Muscle of leg (tissue), 11 donors: ENCODE data around the gene OAS1. TPM values are rescaled to one million over a fixed set of nuclear protein-coding genes. Genes with fewer than 3 reads are reported as not detected.
A peak's percentile ranks its signal among the peaks of the same experiment; 100 is the strongest.

Experiments used
- DNase-seq: peaks from one replicate; pipeline ENCODE4 v3.0.0; 2013
- H3K27ac ChIP-seq: one replicate; pipeline ENCODE4 v1.5.1; 2013; ENCODE audit warnings: mild to moderate bottlenecking, low read length, control low read depth
- H3K27me3 ChIP-seq: one replicate; pipeline ENCODE4 v1.6.1; 2013; ENCODE audit warnings: low read length; ENCODE audit not compliant: control insufficient read depth, insufficient read depth
- H3K36me3 ChIP-seq: one replicate; pipeline ENCODE4 v1.6.1; 2013; ENCODE audit warnings: low read length; ENCODE audit not compliant: control insufficient read depth, insufficient read depth
- H3K4me1 ChIP-seq: one replicate; pipeline ENCODE4 v1.6.1; 2013; ENCODE audit warnings: low read length; ENCODE audit not compliant: control insufficient read depth, insufficient read depth
- H3K4me3 ChIP-seq: one replicate; pipeline ENCODE4 v1.5.1; 2013; ENCODE audit warnings: low read length, control low read depth
- H3K9me3 ChIP-seq: replicated peaks from 2 replicates; pipeline ENCODE4 v1.6.1; 2013; ENCODE audit warnings: low read depth, low read length; ENCODE audit not compliant: control insufficient read depth
- WGBS: methylation state at CpG from one replicate; pipeline ENCODE4 v1.1.5; 2013; ENCODE audit warnings: missing lambda C conversion rate; ENCODE audit not compliant: insufficient coverage; 5-methylcytosine and 5-hydroxymethylcytosine counted together
- polyA plus RNA-seq, 8 donors: library from polyadenylated mRNA; unstranded; fragments of 120-200 nt; gene quantifications; one replicate each; pipeline versions ENCODE4 v1.2.1 to v1.2.3, GENCODE V29; 2013; ENCODE audit warnings: inconsistent platforms in 1 of 8, low replicate concordance in 1 of 8; ENCODE audit not compliant: insufficient read length in 8 of 8, insufficient read depth in 1 of 8
- total RNA-seq: library from RNA; stranded (reverse); fragments of 120-200 nt; gene quantifications from one replicate; pipeline ENCODE4 v1.2.4, GENCODE V29; 2013

The OAS1 gene
- total and polyA plus RNA-seq, 9 donors: 1.9 to 3.9 (median 3.2) TPM

- Histone ChIP-seq H3K4me3 (no peak overlapping the region), H3K9me3 (no peaks in the 10 kb centered on the region), H3K36me3 (no peaks in the 10 kb centered on the region), H3K27me3 (peaks cover 16% of the 10 kb centered on the region), H3K27ac (no peak overlapping the region), H3K4me1 (no peaks in the 10 kb centered on the region)
- DNase-seq: no peak
- 49% methylated on average over 3 of the region's 5 CpGs for WGBS
Measured at GRCh38 chr12:112875608-112876007, 31.2 kb upstream of the OAS1 start.

- Histone ChIP-seq H3K4me3 (no peak overlapping the region), H3K4me1 (no peaks in the 10 kb centered on the region), H3K36me3 (no peaks in the 10 kb centered on the region), H3K9me3 (no peaks in the 10 kb centered on the region), H3K27me3 (peaks cover 16% of the 10 kb centered on the region), H3K27ac (no peak overlapping the region)
- DNase-seq: no peak
- 58% methylated on average over 6 of the region's 11 CpGs for WGBS
Measured at GRCh38 chr12:112876506-112876905, 30.3 kb upstream of the OAS1 start.

DNA sequence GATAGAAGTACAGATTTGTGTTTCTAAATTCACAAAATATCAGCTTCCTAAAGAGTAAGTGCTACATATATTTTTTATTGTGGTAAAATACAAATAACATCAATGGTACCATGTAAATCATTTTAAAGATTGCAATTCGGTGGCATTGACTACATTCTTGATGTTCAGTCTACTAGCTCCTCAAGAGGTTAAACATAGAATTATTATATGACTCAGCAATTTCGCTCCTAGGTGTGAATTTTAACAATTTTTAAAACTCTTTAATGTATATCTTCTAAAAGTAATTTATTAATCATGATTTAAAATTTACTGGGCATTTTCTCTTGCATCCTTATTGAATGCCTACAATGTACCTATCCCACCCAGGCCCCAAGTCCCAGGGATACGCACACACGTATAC, 29.8 kb upstream of the OAS1 start:
- no peaks in the 10 kb centered on the region for H3K9me3 ChIP-seq
- H3K36me3 ChIP-seq: no peaks in the 10 kb centered on the region
- DNase-seq: no peak
- no peak overlapping the region for H3K27ac ChIP-seq
- H3K27me3 ChIP-seq: peaks cover 19% of the 10 kb centered on the region
- no CpG with 5 or more reads among the region's 4 CpGs for WGBS
- no peaks in the 10 kb centered on the region for H3K4me1 ChIP-seq
- H3K4me3 ChIP-seq: no peak overlapping the region

GRCh38 chr12:112878488-112878887, 28.3 kb upstream of the OAS1 start:
- 100% methylated on average over 2 of the region's 3 CpGs for WGBS
- Histone ChIP-seq H3K36me3 (no peaks in the 10 kb centered on the region), H3K4me1 (no peaks in the 10 kb centered on the region), H3K9me3 (no peaks in the 10 kb centered on the region), H3K27me3 (peaks cover 19% of the 10 kb centered on the region), H3K4me3 (no peak overlapping the region), H3K27ac (no peak overlapping the region)
- no peak for DNase-seq

- peaks cover 19% of the 10 kb centered on the region for H3K27me3 ChIP-seq
- H3K4me3 ChIP-seq: no peak overlapping the region
- no peaks in the 10 kb centered on the region for H3K4me1 ChIP-seq
- DNase-seq: no peak
- 55% methylated on average over 5 of the region's 8 CpGs for WGBS
- H3K36me3 ChIP-seq: no peaks in the 10 kb centered on the region
- H3K27ac ChIP-seq: no peak overlapping the region
- no peaks in the 10 kb centered on the region for H3K9me3 ChIP-seq
Measured at GRCh38 chr12:112879191-112879705, 27.5 kb upstream of the OAS1 start.

DNA sequence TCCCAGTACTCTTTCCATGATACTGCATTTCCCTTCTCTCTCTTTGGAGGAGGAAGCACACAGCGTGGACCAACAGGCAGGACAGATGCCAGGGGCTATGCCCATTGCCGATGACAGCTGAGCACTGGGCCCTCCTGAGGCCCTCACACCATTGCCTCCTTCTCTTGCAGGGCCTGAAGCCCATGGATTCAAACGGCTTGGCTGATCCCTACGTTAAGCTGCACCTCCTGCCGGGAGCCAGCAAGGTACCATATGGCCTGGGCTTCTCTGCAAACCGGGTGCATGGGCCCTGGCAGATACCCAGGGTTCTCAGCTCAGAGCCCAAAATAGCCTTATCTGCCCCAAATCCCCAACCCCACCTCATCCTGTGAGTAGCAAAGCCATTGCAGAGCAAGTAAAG, 25.2 kb upstream of the OAS1 start:
- H3K9me3 ChIP-seq: no peaks in the 10 kb centered on the region
- H3K4me3 ChIP-seq: no peak overlapping the region
- 38% methylated on average over 6 of the region's 6 CpGs for WGBS
- DNase-seq: no peak
- H3K4me1 ChIP-seq: no peaks in the 10 kb centered on the region
- H3K36me3 ChIP-seq: no peaks in the 10 kb centered on the region
- H3K27ac ChIP-seq: no peak overlapping the region
- peaks cover 12% of the 10 kb centered on the region for H3K27me3 ChIP-seq

- no peak for DNase-seq
- no CpG with 5 or more reads among the region's 2 CpGs for WGBS
- Histone ChIP-seq H3K4me1 (no peaks in the 10 kb centered on the region), H3K9me3 (no peaks in the 10 kb centered on the region), H3K27me3 (peaks cover 5% of the 10 kb centered on the region), H3K36me3 (no peaks in the 10 kb centered on the region), H3K4me3 (no peak overlapping the region), H3K27ac (no peak overlapping the region)
Measured at GRCh38 chr12:112885236-112885635, 21.5 kb upstream of the OAS1 start.

- H3K4me3 ChIP-seq: no peak overlapping the region
- H3K36me3 ChIP-seq: no peaks in the 10 kb centered on the region
- no peaks in the 10 kb centered on the region for H3K9me3 ChIP-seq
- DNase-seq: no peak
- H3K4me1 ChIP-seq: peaks cover 6% of the 10 kb centered on the region
- WGBS: 67% methylated on average over 1 of the region's 2 CpGs
- H3K27me3 ChIP-seq: peaks cover 2% of the 10 kb centered on the region
- no peak overlapping the region for H3K27ac ChIP-seq
Measured at GRCh38 chr12:112887550-112887949, 19.2 kb upstream of the OAS1 start.

- Histone ChIP-seq H3K4me1 (peaks cover 6% of the 10 kb centered on the region), H3K4me3 (no peak overlapping the region), H3K36me3 (no peaks in the 10 kb centered on the region), H3K27ac (no peak overlapping the region), H3K27me3 (peaks cover under 1% of the 10 kb centered on the region), H3K9me3 (no peaks in the 10 kb centered on the region)
- DNase-seq: peak; percentile 13
- WGBS: 48% methylated on average over 3 of the region's 6 CpGs
Measured at GRCh38 chr12:112891093-112892024, 15.4 kb upstream of the OAS1 start.

DNA sequence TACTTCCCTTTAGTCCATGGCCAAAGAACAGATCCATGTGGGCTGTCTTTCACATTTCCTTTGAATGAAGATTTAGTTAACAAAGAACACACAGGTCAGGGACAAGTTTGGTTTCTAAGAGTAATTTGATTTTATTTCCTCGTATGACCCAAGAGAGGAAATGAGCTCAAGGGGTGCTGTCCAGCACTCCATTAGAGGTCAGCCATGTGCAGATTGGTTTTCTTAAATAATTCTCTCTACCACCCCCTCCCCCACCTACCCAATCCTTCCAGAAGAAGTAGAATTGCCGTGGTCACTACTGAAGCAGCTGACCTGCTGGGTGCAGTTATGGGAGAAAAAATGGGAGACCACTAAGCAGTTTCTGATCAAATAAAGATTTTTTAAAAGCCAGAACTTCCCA, 13.9 kb upstream of the OAS1 start:
- Histone ChIP-seq H3K4me1 (peaks cover 6% of the 10 kb centered on the region), H3K36me3 (no peaks in the 10 kb centered on the region), H3K9me3 (no peaks in the 10 kb centered on the region), H3K4me3 (no peak overlapping the region), H3K27ac (no peak overlapping the region), H3K27me3 (peaks cover 10% of the 10 kb centered on the region)
- 0% methylated on average over 1 of the region's 2 CpGs for WGBS
- DNase-seq: no peak
